NCI-H526 treated with DMSO at 0.1 percent for 48 hours (cell line): ENCODE results near the gene NINJ2.

Experiments used
- DNase-seq: peaks from one replicate; lab custom pipeline; 2025; lab: John Stamatoyannopoulos, UW

NINJ2 gene

DNA sequence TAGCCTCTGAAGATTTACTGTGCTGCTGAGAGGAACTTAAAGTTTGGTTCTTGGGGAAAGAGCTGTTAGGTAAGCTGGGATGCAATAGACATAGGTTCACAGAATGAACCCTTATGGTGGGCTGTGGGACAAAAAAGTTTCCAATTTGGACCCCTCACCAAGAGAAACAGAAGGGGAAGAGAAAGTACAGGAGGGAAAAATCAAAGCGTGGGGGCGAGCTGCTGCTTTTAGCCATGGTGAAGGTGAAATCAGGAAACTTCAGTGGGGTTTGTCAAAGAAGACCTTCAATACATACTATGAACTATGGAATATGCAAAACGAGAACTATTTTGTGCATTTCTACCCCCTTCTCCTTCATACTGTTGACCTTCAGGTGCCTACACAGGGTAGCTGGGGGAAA is 10.6 kb upstream of the NINJ2 start:
- DNase-seq, result no peak

DNA sequence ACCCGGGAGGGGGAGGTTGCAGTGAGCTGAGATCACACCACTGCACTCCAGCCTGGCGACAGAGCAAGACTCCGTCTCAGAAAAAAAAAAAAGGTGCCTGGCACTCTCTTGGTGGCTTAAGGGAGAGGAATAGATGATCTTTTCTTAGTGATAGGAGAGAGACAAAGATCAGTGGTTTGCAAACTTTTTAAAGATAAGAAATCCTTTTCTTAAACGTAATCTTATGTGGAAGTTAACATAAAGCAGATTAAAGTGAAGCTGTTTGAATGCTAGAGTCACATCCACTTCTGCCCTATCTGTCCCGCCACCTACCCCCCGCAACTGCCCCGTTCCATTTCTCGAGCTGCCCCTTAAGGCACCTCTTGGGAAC is 6.3 kb upstream of the NINJ2 start:
- DNase-seq, result no peak

GRCh38 chr12:668090-668481 is 4.8 kb upstream of the NINJ2 start:
- no peak for DNase-seq

DNA sequence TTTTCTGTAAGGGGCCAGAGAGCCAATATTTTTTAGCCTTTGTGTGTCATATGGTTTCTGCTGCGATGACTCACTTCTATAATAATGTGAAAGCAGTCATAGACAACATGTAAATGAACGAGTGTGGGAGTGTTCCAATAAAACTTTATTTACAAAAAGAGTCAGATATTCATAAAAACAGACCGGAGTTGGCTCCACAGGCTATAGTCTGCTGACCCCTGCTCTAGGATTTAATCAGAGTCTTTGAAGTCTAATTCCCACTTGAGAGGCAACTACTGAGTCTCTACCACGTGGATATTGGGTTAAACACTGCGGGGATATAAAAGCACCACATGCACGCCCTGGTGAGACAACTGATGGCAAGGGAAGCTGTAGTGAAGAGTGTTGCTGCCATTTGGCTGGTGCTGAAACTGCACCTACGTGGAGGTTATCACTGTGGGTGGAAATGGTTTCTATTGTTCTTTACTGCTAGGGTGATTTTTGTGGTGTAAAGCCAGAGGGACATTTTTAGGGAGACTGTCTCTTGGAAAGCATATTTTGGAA is 3.6 kb upstream of the NINJ2 start:
- DNase-seq, result no peak

GRCh38 chr12:666066-666465 is 2.8 kb upstream of the NINJ2 start:
- DNase-seq, result no peak

- DNase-seq, result no peak
Observed at GRCh38 chr12:664779-665092, 1.5 kb upstream of the NINJ2 start.

DNA sequence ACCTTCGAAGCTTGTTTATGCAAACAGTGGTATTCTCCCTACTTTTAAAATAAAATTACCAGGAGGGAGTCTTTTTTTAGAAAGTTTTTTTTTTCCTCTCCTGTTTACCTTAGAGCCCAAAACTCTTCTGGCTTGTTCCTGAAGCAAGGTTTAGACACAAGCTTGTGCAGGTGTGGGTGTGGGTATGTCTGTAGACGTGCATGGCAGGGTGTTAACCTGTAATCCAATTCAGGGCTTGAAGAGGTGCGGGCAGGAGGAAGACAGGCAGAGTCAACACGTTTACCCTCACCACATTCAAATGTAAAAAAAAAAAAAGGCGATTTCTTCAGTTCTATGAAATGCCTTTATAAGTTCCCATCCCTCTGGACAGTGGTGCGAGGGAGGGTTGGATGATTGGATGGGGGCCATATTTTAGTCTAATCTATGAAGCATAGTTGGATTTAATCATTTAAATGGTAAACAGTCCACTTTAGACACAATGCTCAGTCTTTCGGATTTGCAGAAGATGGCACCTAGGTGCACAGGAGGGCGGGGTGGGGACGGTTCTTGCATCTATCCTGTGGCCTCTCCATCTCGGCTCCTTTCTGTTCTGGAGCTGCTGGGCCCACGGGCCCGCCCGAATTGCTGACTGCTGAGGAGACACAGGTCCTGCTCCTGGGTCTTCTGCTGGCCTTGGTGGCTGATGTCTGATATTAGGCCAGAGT is 982 bp upstream of the NINJ2 start:
- DNase-seq, result no peak

GRCh38 chr12:662566-663292 is 516 bp downstream of the NINJ2 start:
- DNase-seq, result no peak

GRCh38 chr12:661720-662486 is 1.3 kb downstream of the NINJ2 start:
- no peak for DNase-seq

- no peak for DNase-seq
Observed at GRCh38 chr12:659090-659683, 4.1 kb downstream of the NINJ2 start.

DNA sequence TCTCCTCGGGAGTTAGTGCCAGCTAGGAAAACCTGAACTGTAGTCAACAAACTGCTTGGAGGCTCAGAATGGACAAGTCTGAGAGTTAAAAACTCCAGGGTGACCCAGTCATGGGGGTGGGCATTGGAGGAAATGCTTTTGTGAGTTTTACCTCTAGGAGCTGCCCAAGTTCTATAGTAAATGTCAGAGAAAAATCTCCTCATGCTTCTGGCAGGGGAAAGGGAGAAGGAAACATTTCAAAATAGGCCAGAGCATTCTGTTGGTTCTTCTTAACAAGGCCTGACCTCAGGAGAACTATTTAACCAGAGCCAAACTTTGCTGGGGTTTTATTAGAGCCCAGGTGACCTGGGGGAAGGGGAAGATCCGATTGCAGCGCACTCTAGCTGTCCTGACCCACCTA is 12.3 kb downstream of the NINJ2 start:
- DNase-seq, result no peak

DNA sequence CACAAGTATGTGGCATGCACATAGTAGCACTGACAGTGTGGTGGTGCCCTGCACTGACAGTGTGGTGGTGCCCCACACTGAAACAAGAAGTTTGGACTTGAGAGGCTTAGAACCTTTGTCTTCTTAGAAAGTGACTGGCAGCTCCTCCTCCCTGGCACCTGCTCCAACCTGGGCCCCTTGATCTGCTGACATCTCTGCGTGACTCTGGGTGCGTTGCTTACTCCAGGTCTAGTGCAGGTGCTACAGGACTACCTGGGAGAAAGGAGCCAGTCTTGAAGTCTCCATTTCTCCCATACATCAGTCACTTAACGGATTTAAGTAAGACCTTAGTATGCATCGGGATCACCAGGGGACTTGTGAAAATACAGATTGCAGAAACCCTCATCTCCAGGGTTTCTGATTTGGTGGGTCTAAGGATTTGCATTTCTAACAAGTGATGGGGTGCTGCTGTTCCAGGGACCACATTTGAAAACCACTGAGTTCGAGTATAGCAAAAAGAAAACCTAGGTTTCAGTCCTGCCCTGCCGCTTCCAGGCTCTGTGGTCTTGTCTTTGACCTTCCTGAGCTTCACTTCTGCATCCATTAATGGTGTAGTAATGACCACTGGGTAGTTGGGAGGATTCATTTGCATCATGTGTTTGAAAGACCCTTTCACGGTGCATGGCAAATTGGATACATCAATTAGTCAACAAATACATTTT is 15.7 kb downstream of the NINJ2 start:
- no peak for DNase-seq

- no peak for DNase-seq
Observed at GRCh38 chr12:646442-647384, 16.5 kb downstream of the NINJ2 start.

GRCh38 chr12:645563-646071 is 17.6 kb downstream of the NINJ2 start:
- DNase-seq, result no peak

DNA sequence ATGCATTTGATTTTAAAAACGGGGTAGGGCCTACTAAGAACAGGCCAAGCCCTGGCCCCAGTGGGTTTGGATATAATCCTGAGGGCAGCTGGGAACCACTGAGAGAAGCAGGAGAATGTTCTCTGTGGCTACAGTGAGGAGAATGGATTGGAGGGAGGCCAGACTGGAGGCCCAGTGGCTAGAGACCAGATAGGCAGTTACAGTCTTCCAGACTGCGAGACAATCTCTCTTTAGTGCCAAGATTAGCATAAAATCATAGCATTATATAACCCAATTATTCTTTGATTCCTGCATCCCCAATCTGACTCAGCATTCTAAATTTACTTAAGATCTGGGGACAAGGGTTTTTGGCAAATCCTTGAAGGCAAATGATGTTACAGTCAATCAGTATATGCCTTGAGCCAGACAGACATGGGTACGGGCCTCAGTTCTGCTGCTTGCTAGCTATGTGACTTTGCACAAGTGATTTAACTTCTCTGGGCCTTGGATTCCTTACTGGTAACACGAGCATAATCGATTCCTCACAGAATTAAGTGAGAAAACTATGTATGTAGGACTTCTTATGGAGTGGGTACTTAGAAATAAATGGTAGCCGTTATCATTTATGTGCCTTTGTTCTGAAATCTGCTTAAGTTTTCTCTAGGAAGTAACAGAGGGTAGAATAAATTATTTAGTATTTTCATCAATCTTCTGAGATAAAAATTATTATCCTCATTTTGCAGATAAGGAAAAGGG is 18.3 kb downstream of the NINJ2 start:
- DNase-seq, result no peak

DNA sequence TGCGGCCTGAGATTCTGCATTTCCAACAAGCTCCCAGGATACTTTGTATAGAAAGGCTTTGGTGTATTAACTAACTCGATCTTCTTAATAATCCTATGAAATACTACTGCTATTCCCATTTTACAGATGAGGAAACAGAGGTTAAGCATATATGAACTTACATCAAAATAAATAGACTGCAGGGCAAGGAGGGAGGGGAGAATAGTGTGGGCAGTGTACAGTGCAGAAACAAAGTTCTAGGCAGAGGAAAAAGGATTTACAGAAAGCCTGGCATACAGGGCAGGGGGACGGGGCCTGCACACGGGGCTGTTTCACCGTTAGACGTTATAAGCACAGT is 19.0 kb downstream of the NINJ2 start:
- no peak for DNase-seq

DNA sequence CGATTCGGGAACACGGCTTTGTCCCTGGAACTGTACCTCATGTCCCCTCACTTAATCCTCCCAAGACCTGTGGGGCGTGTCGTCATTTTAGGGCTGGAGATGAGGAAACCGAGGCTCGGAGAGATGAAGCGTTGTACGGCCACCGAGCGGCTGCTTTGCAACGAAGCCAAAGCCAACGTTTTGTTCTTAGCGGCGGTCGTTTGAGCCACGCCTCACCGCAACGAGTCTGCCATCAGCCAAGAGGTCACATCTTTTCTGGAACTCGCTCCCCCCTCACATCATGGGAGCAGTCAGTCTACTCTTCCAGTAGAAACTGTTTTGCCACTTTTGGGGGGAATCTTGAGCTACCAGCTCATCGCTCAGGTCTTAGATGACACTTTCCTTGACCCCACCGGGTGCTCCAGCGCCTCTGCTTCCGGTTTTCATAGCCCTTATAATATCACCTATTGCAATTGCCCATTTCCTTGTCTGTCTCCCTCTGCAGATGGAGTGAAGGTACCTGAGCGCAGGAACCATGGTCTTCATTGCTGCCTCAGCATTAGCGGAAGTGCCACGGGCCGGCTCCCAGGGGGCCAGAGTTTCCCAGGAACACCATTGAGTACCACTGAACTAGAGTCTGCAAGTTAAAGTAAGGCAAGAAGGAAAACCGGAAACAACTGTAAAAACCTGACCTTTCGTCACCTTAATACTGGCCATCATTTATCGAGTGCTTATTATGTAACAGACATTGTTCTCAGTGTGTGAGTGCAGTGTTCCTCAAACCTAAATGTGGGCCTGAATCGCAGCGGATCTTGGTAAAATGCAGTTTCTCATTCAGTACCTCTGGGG is 19.6 kb downstream of the NINJ2 start:
- no peak for DNase-seq

GRCh38 chr12:642633-643474 is 20.4 kb downstream of the NINJ2 start:
- peak; percentile 52 for DNase-seq
